ENCODE results near the gene CARD11. TPM values are rescaled to one million over a fixed set of nuclear protein-coding genes. Genes with fewer than 3 reads are reported as not detected.
A peak's percentile ranks its signal among the peaks of the same experiment; 100 is the strongest.

CARD11 gene
- total RNA-seq, 5 donors from 2014 or later (not counting 1 experiment from before 2014, with no cell fraction given) = 105 to 142 (median 132) TPM

- Mint-ChIP-seq H3K4me1 (peaks cover 33 to 40% (median 35%) of the 10 kb centered on the region in 3 donors), H3K27ac (no peak overlapping the region), H3K4me3 (no peak overlapping the region), H3K9me3 (peaks cover 0 to 19% (median 13%) of the 10 kb centered on the region in 3 donors), H3K36me3 (peaks cover 35% of the 10 kb centered on the region), H3K27me3 (no peaks in the 10 kb centered on the region)
- Histone ChIP-seq H3K36me3 (ENCODE audit: control insufficient read depth in 2 of 2, extremely low read depth in 1 of 2, insufficient read depth in 1 of 2, low read length in 1 of 2) (peaks cover 3 to 38% of the 10 kb centered on the region in 2 donors), H3K4me1 (ENCODE audit: control insufficient read depth in 1 of 2, extremely low read depth in 1 of 2, insufficient read depth in 2 of 2, low read length in 2 of 2) (peaks cover 4 to 11% of the 10 kb centered on the region in 2 experiments), H3K4me3 (ENCODE audit: control insufficient read depth in 1 of 2, extremely low read depth in 1 of 2, low read length in 1 of 2) (no peak overlapping the region), H3K27ac (ENCODE audit: low read length) (no peak overlapping the region), H3K9me3 (peaks cover 5% of the 10 kb centered on the region), H3K27me3 (replicated peaks in 1 of 2; ENCODE audit: control insufficient read depth in 2 of 2, extremely low read depth in 1 of 2, insufficient read depth in 2 of 2, low read length in 1 of 2) (no peaks in the 10 kb centered on the region)
- ATAC-seq (replicated peaks in 1 of 4) (no peak), DNase-seq (no peak)
- POLR2A ChIA-PET = no interaction called here
- 100% methylated on average over 5 of the region's 7 CpGs for WGBS (ENCODE audit: insufficient coverage)
- CTCF ChIA-PET = no interaction called here
Observed at GRCh38 chr7:2967253-2967652, 76.4 kb downstream of the CARD11 start.

DNA sequence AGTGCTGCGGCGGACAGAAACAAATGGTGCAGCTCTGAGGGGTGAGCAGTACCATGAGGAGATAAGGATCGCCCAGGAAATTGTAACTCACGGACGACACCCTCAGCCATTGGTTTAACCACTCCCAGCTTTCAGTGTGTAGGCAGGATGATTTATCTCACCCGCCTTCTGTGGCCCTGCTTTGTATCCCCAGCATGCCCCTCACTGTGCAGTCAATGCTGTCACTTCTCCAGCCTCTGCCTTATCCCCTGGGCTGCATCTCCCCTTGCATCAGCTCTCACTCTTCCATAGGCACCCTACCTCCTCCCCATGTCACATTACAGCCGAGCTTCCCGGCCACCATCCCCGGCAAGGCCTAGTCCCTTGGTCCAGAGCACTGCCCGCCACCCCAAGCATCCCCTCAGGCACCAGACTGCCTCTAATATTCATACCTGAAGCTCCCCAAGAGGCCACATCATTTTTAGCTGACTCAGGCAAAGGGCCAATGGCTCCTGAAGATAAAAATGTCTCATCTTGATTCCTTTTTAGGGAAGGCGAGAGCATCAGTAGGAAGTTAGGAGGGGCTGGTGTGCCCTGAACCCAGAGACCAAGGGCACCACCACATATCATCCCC is 77.1 kb downstream of the CARD11 start:
- Histone ChIP-seq H3K36me3 (ENCODE audit: control insufficient read depth in 2 of 2, extremely low read depth in 1 of 2, insufficient read depth in 1 of 2, low read length in 1 of 2) (peaks cover 3 to 36% of the 10 kb centered on the region in 2 donors), H3K4me1 (ENCODE audit: control insufficient read depth in 1 of 2, extremely low read depth in 1 of 2, insufficient read depth in 2 of 2, low read length in 2 of 2) (peaks cover 0 to 9% of the 10 kb centered on the region in 2 experiments), H3K27me3 (replicated peaks in 1 of 2; ENCODE audit: control insufficient read depth in 2 of 2, extremely low read depth in 1 of 2, insufficient read depth in 2 of 2, low read length in 1 of 2) (no peaks in the 10 kb centered on the region), H3K4me3 (ENCODE audit: control insufficient read depth in 1 of 2, extremely low read depth in 1 of 2, low read length in 1 of 2) (no peak overlapping the region), H3K9me3 (peaks cover 5% of the 10 kb centered on the region), H3K27ac (ENCODE audit: low read length) (no peak overlapping the region)
- Mint-ChIP-seq H3K9me3 (peaks cover 0 to 19% (median 13%) of the 10 kb centered on the region in 3 donors), H3K36me3 (peaks cover 40% of the 10 kb centered on the region), H3K4me3 (no peak overlapping the region), H3K27me3 (no peaks in the 10 kb centered on the region), H3K27ac (peak overlapping the region in 1 of 2 donors; percentile 46), H3K4me1 (peaks cover 36 to 44% (median 39%) of the 10 kb centered on the region in 3 donors)
- no peak for ATAC-seq (replicated peaks in 1 of 4)
- POLR2A ChIA-PET = interaction anchor here in 1 of 2 donors (0.6 kb wide), 1 partner anchor 44 kb away, joined by 4 read pairs; no protein-coding TSS in a partner anchor
- peak in 1 of 35 experiments; percentile 2 for DNase-seq
- CTCF ChIA-PET = no interaction called here
- WGBS (ENCODE audit: insufficient coverage) = no CpG with 5 or more reads among the region's 11 CpGs

DNA sequence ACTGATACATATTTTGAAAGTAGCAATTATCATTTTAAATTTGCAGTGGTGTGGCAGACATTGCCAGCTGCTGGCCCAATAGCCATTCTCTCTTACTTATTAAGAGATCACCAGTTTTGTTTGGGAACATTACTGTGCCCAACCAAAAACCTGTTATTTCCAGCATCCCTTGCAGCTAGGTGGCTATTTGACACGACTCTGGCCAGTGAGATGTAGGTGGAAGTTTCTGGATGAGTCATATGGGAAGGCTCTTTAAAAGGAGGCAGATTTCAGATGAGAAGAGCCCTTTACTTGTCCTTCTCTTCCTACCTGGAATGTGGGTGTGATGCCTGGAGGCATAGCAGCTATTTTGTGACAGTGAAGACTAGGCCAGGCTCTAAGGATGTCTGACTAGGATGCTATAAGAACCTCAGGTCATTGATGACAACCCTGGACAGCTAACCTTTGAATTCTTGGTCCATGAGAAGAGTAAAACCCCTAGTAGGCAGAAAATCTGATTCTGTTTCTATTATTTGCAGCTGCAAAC is 77.9 kb downstream of the CARD11 start:
- peaks cover 0 to 9% of the 10 kb centered on the region in 2 experiments for H3K4me1 ChIP-seq (ENCODE audit: control insufficient read depth in 1 of 2, extremely low read depth in 1 of 2, insufficient read depth in 2 of 2, low read length in 2 of 2)
- ATAC-seq (replicated peaks in 1 of 4) = no peak
- DNase-seq = no peak
- H3K36me3 ChIP-seq (ENCODE audit: control insufficient read depth in 2 of 2, extremely low read depth in 1 of 2, insufficient read depth in 1 of 2, low read length in 1 of 2) = peaks cover 3 to 31% of the 10 kb centered on the region in 2 donors
- H3K9me3 ChIP-seq = peaks cover 5% of the 10 kb centered on the region
- peaks cover 37 to 44% (median 42%) of the 10 kb centered on the region in 3 donors for H3K4me1 Mint-ChIP-seq
- no peaks in the 10 kb centered on the region for H3K27me3 Mint-ChIP-seq
- peak overlapping the region in 1 of 2 donors; percentile 42 for H3K27ac Mint-ChIP-seq
- CTCF ChIA-PET = interaction anchor here in 1 of 2 donors (0.6 kb wide), 1 partner anchor 12 kb away, joined by 4 read pairs; no protein-coding TSS in a partner anchor
- no peak overlapping the region for H3K4me3 ChIP-seq (ENCODE audit: control insufficient read depth in 1 of 2, extremely low read depth in 1 of 2, low read length in 1 of 2)
- WGBS (ENCODE audit: insufficient coverage) = no CpG with 5 or more reads among the region's 1 CpG
- H3K27ac ChIP-seq (ENCODE audit: low read length) = no peak overlapping the region
- peaks cover 41% of the 10 kb centered on the region for H3K36me3 Mint-ChIP-seq
- H3K27me3 ChIP-seq (replicated peaks in 1 of 2; ENCODE audit: control insufficient read depth in 2 of 2, extremely low read depth in 1 of 2, insufficient read depth in 2 of 2, low read length in 1 of 2) = no peaks in the 10 kb centered on the region
- no peak overlapping the region for H3K4me3 Mint-ChIP-seq
- peaks cover 0 to 19% (median 13%) of the 10 kb centered on the region in 3 donors for H3K9me3 Mint-ChIP-seq
- POLR2A ChIA-PET = interaction anchor here in 1 of 2 donors (0.6 kb wide), 1 partner anchor 44 kb away, joined by 4 read pairs; no protein-coding TSS in a partner anchor

DNA sequence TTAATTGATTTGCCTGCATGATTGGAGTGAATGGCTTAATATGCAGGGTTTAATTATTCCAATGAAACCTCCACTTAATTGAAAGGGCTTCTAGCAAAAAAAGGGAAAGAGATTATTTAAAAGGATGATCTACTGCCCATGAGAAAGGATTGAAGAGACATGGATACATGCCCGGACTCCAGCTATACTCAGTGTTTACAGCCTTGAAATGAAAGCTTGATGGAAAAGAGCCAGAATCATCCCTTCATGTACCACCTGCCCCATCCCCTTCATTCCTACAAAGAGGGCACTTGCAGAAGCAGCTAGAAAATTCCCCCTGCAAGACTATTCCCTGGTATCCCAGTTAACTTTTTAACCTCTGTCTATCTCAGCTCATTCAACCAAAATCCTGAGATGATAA is 78.4 kb downstream of the CARD11 start:
- H3K27ac ChIP-seq (ENCODE audit: low read length) = no peak overlapping the region
- POLR2A ChIA-PET = no interaction called here
- peaks cover 41% of the 10 kb centered on the region for H3K36me3 Mint-ChIP-seq

GRCh38 chr7:2964208-2964607 is 79.5 kb downstream of the CARD11 start:
- Histone ChIP-seq H3K4me1 (ENCODE audit: control insufficient read depth in 1 of 2, extremely low read depth in 1 of 2, insufficient read depth in 2 of 2, low read length in 2 of 2) (peaks cover 0 to 24% of the 10 kb centered on the region in 2 experiments), H3K27me3 (replicated peaks in 1 of 2; ENCODE audit: control insufficient read depth in 2 of 2, extremely low read depth in 1 of 2, insufficient read depth in 2 of 2, low read length in 1 of 2) (no peaks in the 10 kb centered on the region), H3K27ac (ENCODE audit: low read length) (no peak overlapping the region), H3K9me3 (peaks cover 5% of the 10 kb centered on the region), H3K4me3 (ENCODE audit: control insufficient read depth in 1 of 2, extremely low read depth in 1 of 2, low read length in 1 of 2) (no peak overlapping the region), H3K36me3 (ENCODE audit: control insufficient read depth in 2 of 2, extremely low read depth in 1 of 2, insufficient read depth in 1 of 2, low read length in 1 of 2) (peaks cover 3 to 31% of the 10 kb centered on the region in 2 donors)
- H3K4me1 Mint-ChIP-seq = peaks cover 52 to 58% (median 56%) of the 10 kb centered on the region in 3 donors
- ATAC-seq (replicated peaks in 1 of 4) (no peak), DNase-seq (no peak)
- H3K4me3 Mint-ChIP-seq = no peak overlapping the region
- WGBS (ENCODE audit: insufficient coverage) = no CpG with 5 or more reads among the region's 2 CpGs
- H3K27ac Mint-ChIP-seq = peak overlapping the region; percentile 56 to 71
- peaks cover 44% of the 10 kb centered on the region for H3K36me3 Mint-ChIP-seq
- POLR2A ChIA-PET = interaction anchor here in 1 of 2 donors (0.6 kb wide), 1 partner anchor 1780 kb away, joined by 8 read pairs; no protein-coding TSS in a partner anchor
- H3K9me3 Mint-ChIP-seq = peaks cover 0 to 19% (median 13%) of the 10 kb centered on the region in 3 donors
- CTCF ChIA-PET = interaction anchor here (0.5 to 1.0 kb wide), 4 partner anchors 19 to 463 kb away, joined by 3 to 5 read pairs (median 4); no protein-coding TSS in a partner anchor
- H3K27me3 Mint-ChIP-seq = no peaks in the 10 kb centered on the region

More for the DNA sequence above, 78.4 kb downstream of the CARD11 start:
- peaks cover 5% of the 10 kb centered on the region for H3K9me3 ChIP-seq
- ATAC-seq (replicated peaks in 1 of 4) = no peak
- DNase-seq = no peak
- Mint-ChIP-seq H3K4me1 (peaks cover 42 to 48% (median 47%) of the 10 kb centered on the region in 3 donors), H3K9me3 (peaks cover 0 to 19% (median 13%) of the 10 kb centered on the region in 3 donors), H3K27ac (peak overlapping the region in 1 of 2 donors; percentile 3), H3K27me3 (no peaks in the 10 kb centered on the region), H3K4me3 (no peak overlapping the region)
- no peak overlapping the region for H3K4me3 ChIP-seq (ENCODE audit: control insufficient read depth in 1 of 2, extremely low read depth in 1 of 2, low read length in 1 of 2)
- WGBS (ENCODE audit: insufficient coverage) = no CpG with 5 or more reads among the region's 1 CpG
- peaks cover 0 to 13% of the 10 kb centered on the region in 2 experiments for H3K4me1 ChIP-seq (ENCODE audit: control insufficient read depth in 1 of 2, extremely low read depth in 1 of 2, insufficient read depth in 2 of 2, low read length in 2 of 2)
- no peaks in the 10 kb centered on the region for H3K27me3 ChIP-seq (replicated peaks in 1 of 2; ENCODE audit: control insufficient read depth in 2 of 2, extremely low read depth in 1 of 2, insufficient read depth in 2 of 2, low read length in 1 of 2)
- CTCF ChIA-PET = interaction anchor here in 1 of 2 donors (0.6 kb wide), 1 partner anchor 13 kb away, joined by 4 read pairs; no protein-coding TSS in a partner anchor
- peaks cover 3 to 31% of the 10 kb centered on the region in 2 donors for H3K36me3 ChIP-seq (ENCODE audit: control insufficient read depth in 2 of 2, extremely low read depth in 1 of 2, insufficient read depth in 1 of 2, low read length in 1 of 2)

DNA sequence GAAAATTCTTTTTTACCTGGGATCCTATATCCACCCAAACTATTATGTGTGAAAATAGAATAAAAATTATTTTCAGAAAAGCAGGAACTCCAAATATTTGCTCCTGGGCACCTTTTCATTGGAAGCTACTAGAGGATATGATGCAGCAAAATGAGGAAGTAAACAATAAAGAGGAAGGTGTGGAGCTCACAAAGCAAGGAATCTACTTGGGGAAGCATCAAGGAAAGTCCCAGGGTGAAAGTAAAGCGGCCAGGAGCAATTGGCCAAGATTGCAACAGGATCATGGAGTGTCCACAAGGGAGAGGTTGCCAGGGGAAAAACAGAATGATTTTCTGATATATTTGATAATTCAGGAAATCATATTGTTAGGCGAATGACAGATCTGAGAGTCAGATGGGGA is 80.8 kb downstream of the CARD11 start:
- WGBS (ENCODE audit: insufficient coverage) = 100% methylated on average over 1 of the region's 2 CpGs
- H3K9me3 Mint-ChIP-seq = peaks cover 0 to 19% (median 13%) of the 10 kb centered on the region in 3 donors
- DNase-seq (no peak), ATAC-seq (replicated peaks in 1 of 4) (no peak)
- H3K27ac ChIP-seq (ENCODE audit: low read length) = no peak overlapping the region
- H3K27ac Mint-ChIP-seq = peak overlapping the region; percentile 69 to 75
- no peak overlapping the region for H3K4me3 ChIP-seq (ENCODE audit: control insufficient read depth in 1 of 2, extremely low read depth in 1 of 2, low read length in 1 of 2)
- H3K4me1 ChIP-seq (ENCODE audit: control insufficient read depth in 1 of 2, extremely low read depth in 1 of 2, insufficient read depth in 2 of 2, low read length in 2 of 2) = peaks cover 0 to 26% of the 10 kb centered on the region in 2 experiments
- H3K4me1 Mint-ChIP-seq = peaks cover 63 to 70% (median 66%) of the 10 kb centered on the region in 3 donors
- no peaks in the 10 kb centered on the region for H3K27me3 Mint-ChIP-seq
- H3K27me3 ChIP-seq (replicated peaks in 1 of 2; ENCODE audit: control insufficient read depth in 2 of 2, extremely low read depth in 1 of 2, insufficient read depth in 2 of 2, low read length in 1 of 2) = no peaks in the 10 kb centered on the region
- H3K36me3 ChIP-seq (ENCODE audit: control insufficient read depth in 2 of 2, extremely low read depth in 1 of 2, insufficient read depth in 1 of 2, low read length in 1 of 2) = peaks cover 5 to 36% of the 10 kb centered on the region in 2 donors
- ChIA-PET POLR2A (no interaction called here), CTCF (no interaction called here)
- peaks cover 52% of the 10 kb centered on the region for H3K36me3 Mint-ChIP-seq
- H3K9me3 ChIP-seq = peaks cover 5% of the 10 kb centered on the region
- H3K4me3 Mint-ChIP-seq = no peak overlapping the region

All from T-cell (primary cell).